GM23338 (cell line): ENCODE data around the gene ASS1. TPM values are rescaled to one million over a fixed set of nuclear protein-coding genes. Genes with fewer than 3 reads are reported as not detected.
"Not testable (repeated sequence)": the region's sequence is repeated elsewhere in the genome, so short reads cannot be mapped to it uniquely, and the experiment has no call there.

ENCODE experiments used
- ATAC-seq: fragments of 200-7000 bp; cut with Tn5 transposase; 3 replicates; pipeline ENCODE4 v1.9.1; 2020
- DNase-seq: peaks from one replicate; pipeline ENCODE4 v3.0.0-alpha.2; 2015; ENCODE audit warnings: low spot score
- H2AFZ ChIP-seq: fragments of 200-600 bp; sonication (generic); 2 replicates; pipeline ENCODE4 v1.8.0; 2016; ENCODE audit warnings: antibody characterized with exemption, mild to moderate bottlenecking, moderate library complexity
- H3F3A ChIP-seq: fragments of 200-600 bp; sonication (generic); replicated peaks from 2 replicates; pipeline ENCODE4 v1.8.0; 2017; ENCODE audit warnings: antibody characterized with exemption, mixed run types, low read depth
- H3K27ac ChIP-seq: fragments of 200-600 bp; sonication (generic); 2 replicates; pipeline ENCODE4 v1.6.1; 2016; ENCODE audit warnings: low read depth
- H3K27me3 ChIP-seq: fragments of 200-600 bp; sonication (generic); 2 replicates; pipeline ENCODE4 v1.8.0; 2016; ENCODE audit warnings: mild to moderate bottlenecking, mixed run types, moderate library complexity; ENCODE audit not compliant: insufficient read depth
- H3K36me3 ChIP-seq: fragments of 200-600 bp; sonication (generic); 2 replicates; pipeline ENCODE4 v1.8.0; 2016; ENCODE audit warnings: mild to moderate bottlenecking; ENCODE audit not compliant: insufficient read depth
- H3K4me1 ChIP-seq: fragments of 200-600 bp; sonication (generic); 2 replicates; pipeline ENCODE4 v1.8.0; 2016; ENCODE audit warnings: mild to moderate bottlenecking, moderate library complexity; ENCODE audit not compliant: insufficient read depth
- H3K4me2 ChIP-seq: fragments of 200-600 bp; sonication (generic); 2 replicates; pipeline ENCODE4 v1.7.1; 2017; ENCODE audit warnings: mixed run types
- H3K4me3 ChIP-seq: fragments of 200-600 bp; sonication (generic); 2 replicates; pipeline ENCODE4 v1.6.1; 2016; ENCODE audit warnings: mixed run types
- H3K79me2 ChIP-seq: fragments of 200-600 bp; sonication (generic); replicated peaks from 2 replicates; pipeline ENCODE4 v1.8.0; 2017; ENCODE audit warnings: mild to moderate bottlenecking; ENCODE audit not compliant: insufficient read depth
- H3K9me2 ChIP-seq: fragments of 200-600 bp; sonication (generic); 2 replicates; pipeline ENCODE4 v1.8.0; 2017; ENCODE audit not compliant: insufficient read depth
- H4K20me1 ChIP-seq: fragments of 200-600 bp; sonication (generic); replicated peaks from 2 replicates; pipeline ENCODE4 v1.8.0; 2017; ENCODE audit warnings: mild to moderate bottlenecking; ENCODE audit not compliant: insufficient read depth
- H3K27ac Mint-ChIP-seq: 2 replicates; pipeline ENCODE4 v1.8.0; 2020; ENCODE audit warnings: inconsistent platforms, mild to moderate bottlenecking, moderate library complexity, mixed read lengths
- H3K27me3 Mint-ChIP-seq: 3 replicates; pipeline ENCODE4 v1.8.0; 2022; ENCODE audit warnings: low read depth, mild to moderate bottlenecking, moderate library complexity, mixed read lengths, inconsistent platforms; ENCODE audit not compliant: insufficient read depth, poor library complexity
- H3K36me3 Mint-ChIP-seq: 3 replicates; pipeline ENCODE4 v1.8.0; 2021; ENCODE audit warnings: low read depth, mild to moderate bottlenecking, inconsistent platforms, moderate library complexity, mixed read lengths
- H3K4me1 Mint-ChIP-seq: 3 replicates; pipeline ENCODE4 v1.8.0; 2020; ENCODE audit warnings: mild to moderate bottlenecking, inconsistent platforms, mixed read lengths
- H3K4me3 Mint-ChIP-seq: 3 replicates; pipeline ENCODE4 v1.8.0; 2021; ENCODE audit warnings: moderate library complexity, mild to moderate bottlenecking, inconsistent platforms, mixed read lengths
- H3K9me3 Mint-ChIP-seq: 3 replicates; pipeline ENCODE4 v1.8.0; 2020; ENCODE audit warnings: moderate library complexity, mild to moderate bottlenecking, inconsistent platforms, mixed read lengths
- CREB1 ChIP-seq: fragments of 250-450 bp; sonication (Bioruptor Pico); IDR thresholded peaks from 2 replicates; pipeline ENCODE4 v1.5.0; 2020; ENCODE audit warnings: low read depth, mild to moderate bottlenecking, moderate library complexity
- CTCF ChIP-seq, 2 experiments: fragments of 200-600 bp in 1 of 2; sonication (generic) in 1 of 2; conservative IDR thresholded peaks; 2 replicates each; pipeline versions ENCODE4 v1.5.1 to v1.6.1; 2016 to 2017; ENCODE audit warnings: antibody characterized with exemption in 2 of 2, low read depth in 2 of 2, mild to moderate bottlenecking in 2 of 2, moderate library complexity in 1 of 2
- EZH2 ChIP-seq: fragments of 200-600 bp; sonication (generic); IDR thresholded peaks from one replicate; pipeline ENCODE4 v1.8.0; 2017; ENCODE audit warnings: antibody characterized with exemption, mild to moderate bottlenecking, low read depth; ENCODE audit not compliant: unreplicated experiment
- EZH2phosphoT487 ChIP-seq: fragments of 200-600 bp; sonication (generic); IDR thresholded peaks from one replicate; pipeline ENCODE4 v1.8.1; 2018; ENCODE audit warnings: antibody characterized with exemption; ENCODE audit not compliant: unreplicated experiment
- NANOG ChIP-seq: IDR thresholded peaks from 2 replicates; pipeline ENCODE4 v1.6.1; 2016; ENCODE audit warnings: antibody characterized with exemption, borderline replicate concordance
- STAT1 ChIP-seq: IDR thresholded peaks from one replicate; pipeline ENCODE4 v1.6.1; 2016; ENCODE audit warnings: antibody characterized with exemption; ENCODE audit not compliant: unreplicated experiment
- polyA plus RNA-seq: library from polyadenylated mRNA; unstranded; fragments of >200 nt; fragmentation: Nextera tagmentation; extraction: Ambion mirVana; gene quantifications from 2 replicates; pipeline ENCODE4 v1.2.1, GENCODE V29; 2016
- total RNA-seq: library from RNA; depleted of rRNA; stranded (reverse); fragments of >200 nt; shearing (Covaris generic); gene quantifications from 2 replicates; pipeline ENCODE4 v1.2.3, GENCODE V29; 2014

Gene ASS1
- total and polyA plus RNA-seq, 2 experiments from 2014 or later, result 65.8 to 103 TPM

GRCh38 chr9:130433168-130433946 is 11.4 kb upstream of the ASS1 start:
- no peak overlapping the region for H3K27ac Mint-ChIP-seq
- Histone ChIP-seq H2AFZ (peak overlapping the region; percentile 94), H3K79me2 (no peaks in the 10 kb centered on the region), H3F3A (no peaks in the 10 kb centered on the region; the same call in 1 of the 2 replicates), H3K4me2 (peak overlapping the region; percentile 89), H3K36me3 (no peaks in the 10 kb centered on the region), H3K9me2 (no peaks in the 10 kb centered on the region), H3K27ac (no peak overlapping the region), H3K4me3 (peak overlapping the region; percentile 64), H3K27me3 (peaks cover 29% of the 10 kb centered on the region), H3K4me1 (no peaks in the 10 kb centered on the region), H4K20me1 (no peaks in the 10 kb centered on the region)
- peak; percentile 82 for DNase-seq
- H3K9me3 Mint-ChIP-seq, result no peaks in the 10 kb centered on the region
- peak overlapping the region; percentile 63 for H3K4me3 Mint-ChIP-seq
- peaks cover 6% of the 10 kb centered on the region; the same call in 1 of the 3 replicates for H3K36me3 Mint-ChIP-seq
- TF ChIP-seq EZH2phosphoT487, result no peak
- no peak for TF ChIP-seq NANOG
- TF ChIP-seq EZH2, result peak; percentile 17
- peak; percentile 30; the same call in 1 of the 2 replicates for TF ChIP-seq CREB1
- peak; percentile 42 to 47 for TF ChIP-seq CTCF (conservative IDR thresholded peaks at IDR 0.05; ENCODE audit: low read depth in 2 of 2)
- peak; percentile 89 for ATAC-seq
- H3K4me1 Mint-ChIP-seq, result peaks cover 3% of the 10 kb centered on the region
- H3K27me3 Mint-ChIP-seq, result peaks cover 26% of the 10 kb centered on the region

- no peak overlapping the region for H3K27ac ChIP-seq
- Mint-ChIP-seq H3K27me3 (peaks cover 28% of the 10 kb centered on the region), H3K27ac (no peak overlapping the region), H3K9me3 (no peaks in the 10 kb centered on the region), H3K4me3 (peak overlapping the region; percentile 33; the same call in 2 of the 3 replicates), H3K4me1 (peaks cover 2% of the 10 kb centered on the region), H3K36me3 (peaks cover 6% of the 10 kb centered on the region; the same call in 1 of the 3 replicates)
- no peaks in the 10 kb centered on the region; the same call in 1 of the 2 replicates for H3F3A ChIP-seq
- H3K27me3 ChIP-seq, result peaks cover 29% of the 10 kb centered on the region
- H3K9me2 ChIP-seq, result no peaks in the 10 kb centered on the region
- H3K4me1 ChIP-seq, result no peaks in the 10 kb centered on the region
- peak overlapping the region; percentile 94 for H2AFZ ChIP-seq
- no peak for TF ChIP-seq STAT1
- peak overlapping the region; percentile 89 for H3K4me2 ChIP-seq
- H3K4me3 ChIP-seq, result peak overlapping the region; percentile 64
- H3K36me3 ChIP-seq, result no peaks in the 10 kb centered on the region
- H3K79me2 ChIP-seq, result no peaks in the 10 kb centered on the region
- DNase-seq, result no peak
- no peak for ATAC-seq
- no peaks in the 10 kb centered on the region for H4K20me1 ChIP-seq
Measured at GRCh38 chr9:130433947-130434262, 10.9 kb upstream of the ASS1 start.

- H3K4me1 ChIP-seq, H4K20me1 ChIP-seq, H3K36me3 ChIP-seq, H3F3A ChIP-seq, H3K9me2 ChIP-seq, H3K27ac Mint-ChIP-seq, ATAC-seq, H3K4me3 Mint-ChIP-seq, H3K79me2 ChIP-seq, H3K9me3 Mint-ChIP-seq, H3K4me2 ChIP-seq, H3K4me3 ChIP-seq, H3K36me3 Mint-ChIP-seq, DNase-seq, H3K4me1 Mint-ChIP-seq, H3K27ac ChIP-seq, H2AFZ ChIP-seq: not testable (repeated sequence)
- peaks cover 34% of the 10 kb centered on the region for H3K27me3 Mint-ChIP-seq
- H3K27me3 ChIP-seq, result peaks cover 29% of the 10 kb centered on the region
Measured at GRCh38 chr9:130434656-130435055, 10.1 kb upstream of the ASS1 start.
